Keratinocyte (primary cell): ENCODE data around the gene KRT34. TPM values are rescaled to one million over a fixed set of nuclear protein-coding genes. Genes with fewer than 3 reads are reported as not detected.

Experiments
- DNase-seq: peaks from one replicate; pipeline ENCODE4 v3.0.0-alpha.2; 2011; ENCODE audit warnings: low read depth, missing footprints, low spot score
- FAIRE-seq: peaks from 2 replicates; lab custom pipeline; 2011; peaks lifted over from hg19 to GRCh38; lab: Jason Lieb, UNC
- H2AFZ ChIP-seq: 2 replicates; pipeline ENCODE4 v1.6.0; 2012; ENCODE audit warnings: low read length, control low read depth, inconsistent platforms; ENCODE audit not compliant: control insufficient read depth
- H3K27ac ChIP-seq: 2 replicates; pipeline ENCODE4 v1.5.1; 2011; ENCODE audit warnings: low read length; ENCODE audit not compliant: control insufficient read depth, insufficient read depth
- H3K27me3 ChIP-seq: 3 replicates; pipeline ENCODE4 v1.6.0; 2011; ENCODE audit warnings: low read length; ENCODE audit not compliant: control insufficient read depth, insufficient read depth; ENCODE audit errors: extremely low read depth
- H3K36me3 ChIP-seq, 2 experiments: 2 replicates in 1 of 2; 3 replicates in 1 of 2; pipeline ENCODE4 v1.5.1; 2011; ENCODE audit warnings: low read length in 2 of 2, mild to moderate bottlenecking in 1 of 2; ENCODE audit not compliant: control insufficient read depth in 2 of 2, insufficient read depth in 2 of 2; ENCODE audit errors: extremely low read depth in 1 of 2
- H3K4me1 ChIP-seq: 3 replicates; pipeline ENCODE4 v1.5.1; 2011; ENCODE audit warnings: low read length; ENCODE audit not compliant: control insufficient read depth, insufficient read depth; ENCODE audit errors: extremely low read depth
- H3K4me2 ChIP-seq: 3 replicates; pipeline ENCODE4 v1.6.0; 2011; ENCODE audit warnings: low read depth, low read length; ENCODE audit not compliant: control insufficient read depth, insufficient read depth; ENCODE audit errors: extremely low read depth
- H3K4me3 ChIP-seq, 3 experiments: fragments of 200-600 bp in 1 of 3; sonication (generic) in 1 of 3; 2 replicates in 2 of 3; 3 replicates in 1 of 3; pipeline ENCODE4 v1.5.1; 2011 to 2016; ENCODE audit warnings: low read length in 3 of 3, mild to moderate bottlenecking in 3 of 3, control low read depth in 2 of 3, inconsistent platforms in 1 of 3, low read depth in 1 of 3, mixed read lengths in 1 of 3, mixed run types in 1 of 3, moderate library complexity in 1 of 3; ENCODE audit not compliant: control insufficient read depth in 2 of 3, insufficient read depth in 2 of 3; ENCODE audit errors: extremely low read depth in 1 of 3
- H3K79me2 ChIP-seq: 2 replicates; pipeline ENCODE4 v1.6.0; 2012; ENCODE audit warnings: low read length; ENCODE audit not compliant: control insufficient read depth, insufficient read depth
- H3K9ac ChIP-seq: 3 replicates; pipeline ENCODE4 v1.6.0; 2011; ENCODE audit warnings: low read length; ENCODE audit not compliant: control insufficient read depth, insufficient read depth; ENCODE audit errors: extremely low read depth
- H3K9me1 ChIP-seq: 3 replicates; pipeline ENCODE4 v1.6.0; 2011; ENCODE audit warnings: low read length; ENCODE audit not compliant: control insufficient read depth, insufficient read depth; ENCODE audit errors: extremely low read depth
- H3K9me3 ChIP-seq: 2 replicates; pipeline ENCODE4 v1.5.1; 2012; ENCODE audit warnings: low read depth, low read length; ENCODE audit not compliant: control insufficient read depth
- H4K20me1 ChIP-seq: 3 replicates; pipeline ENCODE4 v1.6.0; 2011; ENCODE audit warnings: low read length; ENCODE audit not compliant: control insufficient read depth, insufficient read depth; ENCODE audit errors: extremely low read depth
- CTCF ChIP-seq, 3 experiments: IDR thresholded peaks in 1 of 3; conservative IDR thresholded peaks in 1 of 3; optimal IDR thresholded peaks in 1 of 3; 2 replicates in 2 of 3; 3 replicates in 1 of 3; pipeline versions ENCODE3 to v1.5.1; 2011; ENCODE audit warnings: low read length in 3 of 3, mild to moderate bottlenecking in 3 of 3, moderate library complexity in 2 of 3, control low read depth in 1 of 3, inconsistent platforms in 1 of 3; ENCODE audit not compliant: insufficient read depth in 2 of 3; ENCODE audit errors: extremely low read depth in 1 of 3
- EZH2 ChIP-seq: IDR thresholded peaks from one replicate; pipeline ENCODE4 v1.6.1; 2012; ENCODE audit warnings: inconsistent platforms, mild to moderate bottlenecking, low read length, moderate library complexity
- dilution Hi-C: fragments of 300-500 bp; cut with MboI; formaldehyde crosslinking; loops from one replicate; pipeline ENCODE4 v1.7.0; 2020; ENCODE audit warnings: low sequenced_read_pairs; ENCODE audit not compliant: extremely low pct_ligation_motif_present
- polyA plus RNA-seq, 5 experiments: library from polyadenylated mRNA; depleted of rRNA in 3 of 5; stranded (reverse) in 3 of 5; stranded (forward) in 1 of 5; unstranded in 1 of 5; fragments of >200 nt; gene quantifications; 1 replicate in 1 of 5; 2 replicates in 3 of 5; 3 replicates in 1 of 5; pipeline versions ENCODE4 v1.2.1 to v1.2.3, GENCODE V29; 2011 to 2012; ENCODE audit warnings: missing spikeins in 2 of 5, low read depth in 1 of 5, low replicate concordance in 1 of 5

The KRT34 gene
- polyA plus RNA-seq, 1 donor (not counting 4 experiments of a cell fraction or from before 2014, with no cell fraction given), result 4.8 TPM

DNA sequence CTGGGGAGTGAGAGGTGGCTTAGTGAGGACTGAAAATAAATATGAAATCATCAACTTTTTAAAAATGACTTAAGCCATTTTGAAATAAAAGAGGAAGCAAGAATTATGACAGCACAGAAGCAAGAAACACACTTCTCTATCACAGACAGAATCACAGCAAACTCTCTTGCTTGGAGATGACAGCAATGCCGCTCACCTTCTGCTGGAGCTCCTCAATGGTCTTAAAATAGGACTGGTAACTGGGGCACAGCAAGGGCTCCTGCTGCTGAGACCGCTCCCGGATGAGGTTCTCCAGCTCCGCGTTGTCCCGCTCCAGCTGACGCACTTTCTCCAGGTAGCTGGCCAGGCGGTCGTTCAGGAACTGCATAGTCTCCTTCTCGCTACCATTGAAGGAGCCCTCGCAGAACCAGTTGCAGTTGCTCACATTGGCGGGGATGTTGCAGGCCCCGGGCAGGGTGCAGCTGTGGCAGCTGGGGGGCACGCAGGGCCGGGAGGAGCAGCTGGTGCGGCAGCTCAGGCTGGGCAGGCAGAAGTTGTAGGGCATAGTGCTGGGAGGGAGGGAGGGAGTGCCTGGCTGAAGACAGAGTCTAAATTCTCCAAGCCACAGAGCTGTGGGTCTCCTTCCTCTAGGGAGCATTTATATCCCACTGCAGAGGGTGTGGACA lies 15.0 kb upstream of the KRT34 start, which contains the start of gene KRT31:
TSS of gene KRT31 (minus strand) at position 613 of the 665 bp plus-strand sequence. CDS start at position 544, 69 bp downstream.
- Histone ChIP-seq H3K9me3 (no peaks in the 10 kb centered on the region), H4K20me1 (no peaks in the 10 kb centered on the region), H3K27ac (peak within 1 kb of the TSS; percentile 95), H3K9me1 (no peaks in the 10 kb centered on the region), H3K9ac (peak within 1 kb of the TSS; percentile 51), H3K79me2 (peaks cover 11% of the 10 kb centered on the region), H3K4me3 (peak within 1 kb of the TSS; percentile 39 to 49 (median 48)), H3K36me3 (peaks cover 0 to 1% of the 10 kb centered on the region in 2 experiments), H3K4me2 (peak within 1 kb of the TSS; percentile 73), H3K27me3 (no peaks in the 10 kb centered on the region), H2AFZ (no peak within 1 kb of the TSS), H3K4me1 (peaks cover 54% of the 10 kb centered on the region)
- DNase-seq, result no peak
- no peak for TF ChIP-seq CTCF (optimal IDR thresholded peaks at IDR 0.05 in 1 of 3, IDR thresholded peaks at IDR 0.05 in 1 of 3, conservative IDR thresholded peaks at IDR 0.05 in 1 of 3; ENCODE audit: extremely low read depth in 1 of 3, insufficient read depth in 2 of 3, low read length in 3 of 3)
- no peak for TF ChIP-seq EZH2
- peak; percentile 75 for FAIRE-seq
- dilution Hi-C loops, result no loop called here

DNA sequence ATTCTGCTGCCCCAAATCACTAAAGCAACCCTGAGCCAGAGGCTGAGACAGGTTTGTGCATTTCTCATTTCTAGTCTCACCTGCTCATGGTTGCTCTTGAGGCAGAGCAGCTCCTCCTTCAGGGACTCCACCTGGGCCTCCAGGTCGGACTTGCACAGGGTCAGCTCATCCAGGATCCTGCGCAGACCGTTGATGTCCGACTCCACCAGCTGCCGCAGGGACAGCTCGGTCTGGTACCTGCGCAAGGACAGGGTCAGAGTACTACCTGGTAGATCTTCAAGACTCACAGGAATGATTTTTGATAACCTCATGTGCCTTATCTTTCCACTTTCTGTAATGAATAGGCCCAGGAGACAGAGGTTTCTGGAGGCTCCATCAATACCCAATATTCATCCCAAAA lies 14.2 kb upstream of the KRT34 start:
- no peaks in the 10 kb centered on the region for H4K20me1 ChIP-seq
- no peaks in the 10 kb centered on the region for H3K27me3 ChIP-seq
- DNase-seq, result no peak
- dilution Hi-C loops, result no loop called here
- no peak for FAIRE-seq
- H3K4me2 ChIP-seq, result peak overlapping the region; percentile 73
- no peaks in the 10 kb centered on the region for H3K9me3 ChIP-seq
- peak overlapping the region; percentile 51 for H3K9ac ChIP-seq
- H3K27ac ChIP-seq, result peak overlapping the region; percentile 95
- peaks cover 0 to 1% of the 10 kb centered on the region in 2 experiments for H3K36me3 ChIP-seq
- H3K79me2 ChIP-seq, result peaks cover 11% of the 10 kb centered on the region
- no peak overlapping the region for H2AFZ ChIP-seq
- peak overlapping the region; percentile 39 to 49 (median 48) for H3K4me3 ChIP-seq
- no peaks in the 10 kb centered on the region for H3K9me1 ChIP-seq
- TF ChIP-seq EZH2 (no peak), CTCF (optimal IDR thresholded peaks at IDR 0.05 in 1 of 3, IDR thresholded peaks at IDR 0.05 in 1 of 3, conservative IDR thresholded peaks at IDR 0.05 in 1 of 3; ENCODE audit: extremely low read depth in 1 of 3, insufficient read depth in 2 of 3, low read length in 3 of 3) (no peak)
- peaks cover 59% of the 10 kb centered on the region for H3K4me1 ChIP-seq
